D341Med (cell line): ENCODE data around the gene OR6C1.
"Not testable (repeated sequence)": the region's sequence is repeated elsewhere in the genome, so short reads cannot be mapped to it uniquely, and the experiment has no call there.

ENCODE experiments used
- DNase-seq: peaks from one replicate; pipeline ENCODE4 v3.0.0; 2012; ENCODE audit warnings: low spot score

The OR6C1 gene

GRCh38 chr12:55314043-55314442 is at the start of gene OR6C1:
TSS of gene OR6C1 (plus strand) at chr12:55314343. CDS start at chr12:55320600, 6,257 bp downstream.
- no peak for DNase-seq

DNA sequence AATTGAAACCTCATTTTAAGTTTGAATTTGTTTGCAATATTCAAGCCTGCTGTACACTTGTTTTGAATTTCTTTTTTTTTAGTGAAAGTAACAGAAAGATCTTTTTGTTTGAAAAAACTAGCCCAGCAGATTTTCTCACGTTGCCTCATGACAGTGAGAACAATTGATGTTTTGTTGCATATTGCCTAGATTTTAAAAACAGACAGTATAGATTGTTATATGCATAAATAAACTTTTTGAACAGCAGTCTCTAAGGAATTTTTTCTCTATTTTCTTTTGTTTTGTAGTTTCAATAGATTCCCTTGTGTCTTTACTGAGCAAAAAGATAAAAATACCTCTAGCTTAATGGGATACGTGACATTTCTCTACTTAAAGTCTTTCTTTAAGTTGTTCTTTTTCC is 33.2 kb upstream of the OR6C1 start:
- DNase-seq, result no peak

GRCh38 chr12:55289999-55290398 is 24.1 kb upstream of the OR6C1 start:
- DNase-seq, result no peak

DNA sequence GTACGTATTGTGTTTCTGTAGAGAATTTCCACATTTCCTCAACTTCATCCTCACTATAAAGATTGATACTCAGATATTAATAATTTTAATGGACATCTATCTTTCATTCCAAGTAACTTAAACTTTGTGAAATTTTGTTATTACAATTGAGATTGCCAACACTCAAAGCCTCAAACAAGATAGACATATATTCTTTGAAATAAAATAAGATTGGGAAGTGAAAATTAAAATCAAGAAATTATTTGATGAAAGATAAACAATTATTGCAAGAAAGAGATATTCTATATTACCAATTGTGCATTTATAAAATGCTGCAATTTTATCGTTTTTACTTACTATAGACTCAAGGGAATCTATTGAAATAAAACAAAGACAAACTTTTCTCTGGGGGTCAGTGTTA is 17.7 kb upstream of the OR6C1 start, which contains the start of gene OR6C6:
Gene OR6C6, minus strand, starts transcription at position 101 of the 400 bp plus-strand sequence. CDS start 1,337 bp downstream, outside the sequence.
- DNase-seq, result no peak

GRCh38 chr12:55320201-55320600 is 6.1 kb downstream of the OR6C1 start:
- no peak for DNase-seq

- DNase-seq, result not testable (repeated sequence)
These were observed 11.7 kb downstream of the OR6C1 start for GRCh38 chr12:55325801-55326200.

DNA sequence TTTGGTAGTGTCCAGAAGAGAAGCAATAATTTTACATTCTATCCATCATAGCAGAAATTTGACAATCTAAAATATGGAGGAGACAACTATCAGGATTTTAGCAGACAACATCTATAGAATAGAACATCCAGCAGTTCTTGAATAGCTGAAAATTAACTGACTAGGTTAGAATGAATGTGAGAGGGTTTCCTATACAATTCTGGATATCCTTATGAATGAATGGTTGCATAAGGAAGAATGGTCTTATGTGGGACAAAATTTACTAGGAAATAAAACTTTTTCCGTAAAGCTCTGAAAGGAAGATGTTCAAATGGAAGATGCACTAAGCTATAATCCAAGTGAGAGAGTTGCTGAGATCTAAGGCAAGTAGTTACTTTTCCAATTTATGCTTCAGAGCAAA is 16.3 kb downstream of the OR6C1 start, which contains the start of gene OR6C3:
Gene OR6C3, plus strand, starts transcription at position 301 of the 400 bp plus-strand sequence. CDS start 955 bp downstream, outside the sequence.
- DNase-seq, result no peak

GRCh38 chr12:55336002-55336401 is 21.9 kb downstream of the OR6C1 start:
- no peak for DNase-seq

GRCh38 chr12:55355338-55355737 is 41.2 kb downstream of the OR6C1 start:
- DNase-seq, result not testable (repeated sequence)

DNA sequence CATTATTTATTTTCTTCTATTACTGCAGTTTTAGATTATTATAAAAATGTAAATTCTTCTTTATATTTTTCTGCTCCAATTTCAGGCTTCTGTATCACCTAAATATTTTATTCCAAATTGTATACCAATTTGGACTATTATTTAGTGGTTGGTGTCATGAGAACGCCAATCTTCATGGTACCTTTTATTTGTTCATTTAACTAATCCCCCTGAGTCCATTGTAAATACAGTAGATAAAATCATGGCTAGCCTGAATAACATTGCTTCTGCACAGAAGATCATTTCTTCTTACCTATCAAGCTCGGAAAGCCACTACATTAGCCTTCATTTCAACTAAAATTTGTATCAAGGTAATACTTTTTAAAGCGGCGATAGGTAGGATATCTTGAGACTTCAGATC is 48.5 kb downstream of the OR6C1 start, which contains the start of gene OR6C75:
Gene OR6C75, plus strand, starts transcription at position 301 of the 400 bp plus-strand sequence. CDS start 2,136 bp downstream, outside the sequence.
- no peak for DNase-seq

DNA sequence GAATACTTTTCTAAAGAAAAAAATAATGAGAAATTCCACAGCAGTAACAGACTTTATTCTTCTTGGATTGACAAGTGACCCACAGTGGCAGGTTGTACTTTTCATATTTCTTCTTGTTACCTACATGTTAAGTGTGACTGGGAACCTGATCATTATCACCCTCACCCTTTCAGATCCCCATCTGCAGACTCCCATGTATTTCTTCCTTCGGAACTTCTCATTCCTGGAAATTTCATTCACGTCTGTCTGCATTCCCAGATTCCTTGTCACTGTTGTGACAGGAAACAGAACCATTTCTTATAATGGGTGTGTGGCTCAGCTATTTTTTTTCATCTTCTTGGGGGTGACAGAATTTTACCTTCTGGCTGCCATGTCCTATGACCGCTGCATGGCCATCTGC is 50.9 kb downstream of the OR6C1 start:
- DNase-seq, result no peak
